HG03442 (cell line): ENCODE data around the gene KCNJ12.
"Not testable (repeated sequence)": the region's sequence is repeated elsewhere in the genome, so short reads cannot be mapped to it uniquely, and the experiment has no call there.

Experiments
- ATAC-seq: cut with Tn5 transposase; IDR thresholded peaks from one replicate; pipeline ENCODE4 v1.9.1; 2021; ENCODE audit warnings: mild to moderate bottlenecking, moderate library complexity; ENCODE audit not compliant: unreplicated experiment

The KCNJ12 gene

DNA sequence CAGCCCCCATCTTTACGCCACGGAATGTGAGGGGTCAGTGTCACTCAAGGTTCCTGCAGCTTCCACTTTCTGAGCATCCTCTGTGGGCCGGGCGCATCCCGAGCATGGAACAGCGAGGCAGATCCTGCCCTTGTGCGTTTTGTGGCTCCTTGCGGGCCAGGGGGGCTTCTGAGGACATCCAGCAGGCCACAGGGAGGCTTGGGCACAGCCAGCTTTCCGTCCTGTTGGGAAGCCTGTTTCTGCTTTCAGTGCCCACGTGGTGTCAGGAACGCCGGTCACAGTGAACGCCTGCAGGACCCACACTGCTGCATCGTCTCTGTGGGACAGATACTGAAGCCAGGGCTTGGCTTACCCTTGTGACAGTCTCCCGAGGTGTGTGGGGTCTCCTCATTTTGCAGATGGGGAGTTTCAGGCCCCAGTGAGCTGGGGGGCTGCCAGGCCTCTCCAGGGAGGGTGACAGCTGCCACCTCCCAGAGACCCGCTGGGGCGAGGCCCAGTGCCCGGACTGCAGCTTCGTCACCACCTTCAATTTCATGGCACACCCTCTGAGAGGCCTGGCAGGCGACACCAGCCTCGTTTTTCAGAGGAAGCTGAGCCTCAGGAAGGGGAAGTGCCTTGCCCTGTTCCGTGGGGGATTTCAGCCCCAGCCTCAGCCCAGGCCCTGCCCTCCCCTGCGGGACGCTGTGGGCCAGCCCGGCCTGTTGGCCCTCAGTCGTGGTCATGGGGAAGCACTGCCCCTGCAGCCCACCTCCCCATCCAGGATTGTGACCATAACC is 29.0 kb downstream of the KCNJ12 start:
- not testable (repeated sequence) for ATAC-seq

DNA sequence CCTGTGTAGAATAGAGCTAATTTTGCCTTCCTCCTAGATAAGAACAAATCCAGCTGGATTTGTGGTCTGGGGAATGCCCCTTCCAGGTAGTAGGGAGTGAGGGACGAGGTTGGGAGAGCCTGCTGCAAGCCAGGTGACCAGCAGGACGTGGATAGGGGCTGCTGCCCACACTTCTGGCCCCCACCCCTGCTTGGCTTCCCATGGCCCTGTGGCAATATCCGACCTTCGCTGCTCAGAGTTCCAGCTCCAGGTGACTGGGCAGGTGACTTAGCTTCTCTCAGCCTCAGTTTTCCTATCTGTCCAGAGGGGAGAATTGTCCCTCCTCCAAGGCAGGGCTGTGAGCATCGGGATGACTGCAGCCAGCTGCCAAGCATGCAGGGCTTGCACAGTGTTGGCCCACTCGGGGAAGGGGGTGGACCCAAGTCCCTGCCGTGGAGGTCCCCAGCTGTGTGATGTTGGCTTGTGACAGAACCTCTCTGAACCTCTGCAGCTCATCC is 29.8 kb downstream of the KCNJ12 start:
- ATAC-seq: not testable (repeated sequence)

DNA sequence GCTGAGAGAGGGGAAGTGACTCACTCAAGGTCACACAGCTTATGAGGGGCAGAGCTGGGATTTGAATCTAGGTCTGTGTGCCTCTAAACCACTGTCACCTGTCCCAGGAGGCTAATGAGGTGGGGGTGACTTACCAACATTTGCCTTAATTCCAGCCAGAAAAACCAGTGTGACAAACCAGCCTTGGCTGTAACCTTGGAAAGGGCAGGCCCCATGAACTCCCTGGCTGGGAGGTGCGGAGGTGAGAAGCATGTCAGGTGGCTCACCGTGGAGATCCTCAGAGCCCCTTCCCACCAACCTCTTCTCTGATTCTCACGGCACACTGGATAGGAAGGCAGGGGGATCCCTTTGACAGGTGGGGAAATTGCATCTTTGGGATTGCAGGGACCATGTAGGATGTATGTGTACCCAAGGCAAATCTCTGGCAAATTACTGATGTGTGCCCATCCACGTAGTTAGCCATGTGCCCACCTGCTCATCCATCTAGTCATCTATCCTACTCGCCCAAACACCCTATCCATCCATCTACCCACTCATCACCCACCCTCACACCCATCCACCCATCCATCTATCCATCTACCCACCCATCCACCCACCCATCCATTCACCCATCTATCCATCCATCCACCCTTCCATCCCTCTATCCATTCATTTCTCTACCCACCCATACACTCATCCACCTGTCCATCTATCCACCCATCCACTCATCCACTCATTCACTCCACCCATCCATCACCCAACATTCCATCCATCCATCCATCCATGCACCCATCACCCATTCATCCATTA is 30.7 kb downstream of the KCNJ12 start:
- not testable (repeated sequence) for ATAC-seq

DNA sequence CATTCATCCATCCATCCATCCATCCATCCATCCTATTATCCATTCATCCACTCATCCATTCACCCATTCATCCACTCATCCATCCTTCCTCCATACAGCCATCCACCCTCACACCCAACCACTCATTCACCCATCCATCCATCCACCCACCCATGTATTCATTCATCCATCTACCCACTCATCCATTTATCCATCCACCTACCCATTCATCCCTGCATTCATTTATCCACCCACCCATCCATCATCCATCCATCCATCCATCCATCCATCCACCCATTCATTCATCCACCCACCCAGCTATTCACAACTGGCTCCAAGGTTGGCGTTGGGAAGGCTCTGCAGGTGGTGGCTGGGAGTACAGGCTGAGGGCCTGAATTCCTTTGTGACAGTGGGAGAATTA is 31.6 kb downstream of the KCNJ12 start:
- ATAC-seq: not testable (repeated sequence)

DNA sequence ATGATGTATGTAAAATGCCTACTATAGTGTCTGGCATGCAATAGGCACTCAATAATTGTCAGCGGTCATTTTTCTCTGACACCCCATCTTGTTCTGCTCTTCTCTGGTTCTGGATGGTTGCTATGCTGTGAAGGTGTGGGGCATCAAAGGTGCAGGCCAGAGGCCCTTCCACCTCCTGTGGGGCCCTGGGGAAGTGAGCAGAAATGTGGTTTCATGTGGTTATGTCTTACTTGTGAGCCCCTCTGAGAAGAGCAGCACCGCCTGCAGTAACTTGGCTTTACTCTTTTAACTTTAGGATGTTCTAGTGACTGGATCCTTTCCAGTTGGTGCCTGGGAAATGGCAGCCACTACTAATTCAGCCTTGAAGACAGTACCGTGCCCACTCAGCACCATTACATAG is 32.1 kb downstream of the KCNJ12 start:
- ATAC-seq: not testable (repeated sequence)

DNA sequence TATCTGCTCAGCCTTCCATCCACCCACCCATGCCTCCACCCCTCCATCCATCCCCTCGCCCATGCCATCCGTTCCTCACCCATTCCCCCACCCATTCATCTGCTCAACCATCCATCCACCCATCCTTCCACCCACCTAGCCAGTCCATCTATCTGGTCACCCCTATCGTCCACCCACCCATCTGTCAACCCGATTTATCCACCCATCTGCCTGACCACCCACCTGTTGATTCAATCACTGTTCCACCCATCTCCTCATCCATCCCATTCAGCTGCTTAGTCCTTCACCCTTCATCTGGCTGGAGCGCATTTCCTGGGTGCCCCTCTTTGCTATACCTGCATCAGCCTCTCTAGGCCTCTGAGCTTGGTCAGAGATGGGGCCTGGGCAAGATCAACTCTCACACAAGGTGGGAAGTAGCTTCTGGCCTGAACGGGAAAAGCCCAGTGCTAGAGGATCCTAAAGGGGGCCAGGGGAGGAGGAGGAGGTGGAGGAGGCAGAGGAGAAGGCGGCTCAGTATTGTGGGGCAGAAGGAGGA is 32.7 kb downstream of the KCNJ12 start:
- not testable (repeated sequence) for ATAC-seq

DNA sequence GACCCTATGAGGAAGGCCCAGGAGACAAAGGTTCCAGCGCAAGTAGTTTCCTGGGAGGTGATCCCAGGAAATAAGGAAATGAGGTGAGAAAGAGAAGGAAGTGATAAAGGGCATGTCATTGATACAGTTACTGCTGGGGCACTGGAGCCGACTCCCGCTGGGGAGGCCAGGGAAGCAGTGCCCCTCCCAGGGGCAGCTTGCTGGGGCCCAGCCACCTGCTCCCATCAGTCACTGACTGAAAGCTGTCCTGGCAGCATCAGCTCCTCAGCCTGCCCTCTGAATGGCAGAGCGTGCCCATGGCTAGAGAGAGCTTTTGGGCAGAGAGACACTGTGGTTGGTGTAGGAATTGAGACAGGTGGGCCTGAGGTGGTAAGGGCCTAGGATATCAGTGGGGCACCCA is 33.2 kb downstream of the KCNJ12 start:
- ATAC-seq: not testable (repeated sequence)

DNA sequence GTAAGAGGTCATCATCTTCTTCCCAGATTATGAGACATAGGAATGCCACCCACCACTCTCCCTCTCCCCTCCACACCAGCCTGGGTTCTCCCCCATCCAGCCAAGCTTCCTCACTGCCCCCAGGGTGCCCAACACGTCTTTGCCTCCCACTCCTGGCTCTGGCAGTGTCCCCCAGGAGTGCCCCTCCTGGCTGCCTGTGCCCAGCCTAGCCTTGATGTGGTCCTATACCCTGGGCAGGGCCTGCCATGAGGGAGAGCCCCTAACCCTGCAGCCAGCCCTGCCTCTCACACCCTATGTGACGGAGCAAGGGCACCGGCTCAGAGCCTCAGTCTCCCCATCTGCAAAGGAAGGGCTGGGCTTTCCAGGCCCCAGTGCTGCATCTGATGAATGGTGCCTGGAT is 33.8 kb downstream of the KCNJ12 start:
- not testable (repeated sequence) for ATAC-seq

DNA sequence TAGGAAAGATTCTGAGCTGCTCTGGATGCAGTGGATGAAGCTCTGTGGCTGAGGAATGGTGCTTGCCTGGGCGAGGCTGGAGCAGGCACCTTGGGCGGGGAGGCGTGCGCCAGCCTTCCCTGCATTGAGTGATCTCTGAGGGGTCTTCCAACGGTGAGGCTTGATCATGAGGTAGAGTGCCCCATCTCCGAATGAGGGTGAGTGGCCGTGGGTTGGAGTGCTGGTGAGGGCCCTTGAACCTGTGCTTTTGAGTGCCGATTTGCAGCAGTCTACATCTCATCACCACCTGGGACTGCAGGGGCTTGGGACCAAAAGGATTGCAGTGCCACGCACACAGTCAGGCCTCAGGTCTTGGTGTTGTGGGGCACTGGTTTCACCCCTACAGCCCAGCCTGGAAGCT is 34.2 kb downstream of the KCNJ12 start:
- not testable (repeated sequence) for ATAC-seq

DNA sequence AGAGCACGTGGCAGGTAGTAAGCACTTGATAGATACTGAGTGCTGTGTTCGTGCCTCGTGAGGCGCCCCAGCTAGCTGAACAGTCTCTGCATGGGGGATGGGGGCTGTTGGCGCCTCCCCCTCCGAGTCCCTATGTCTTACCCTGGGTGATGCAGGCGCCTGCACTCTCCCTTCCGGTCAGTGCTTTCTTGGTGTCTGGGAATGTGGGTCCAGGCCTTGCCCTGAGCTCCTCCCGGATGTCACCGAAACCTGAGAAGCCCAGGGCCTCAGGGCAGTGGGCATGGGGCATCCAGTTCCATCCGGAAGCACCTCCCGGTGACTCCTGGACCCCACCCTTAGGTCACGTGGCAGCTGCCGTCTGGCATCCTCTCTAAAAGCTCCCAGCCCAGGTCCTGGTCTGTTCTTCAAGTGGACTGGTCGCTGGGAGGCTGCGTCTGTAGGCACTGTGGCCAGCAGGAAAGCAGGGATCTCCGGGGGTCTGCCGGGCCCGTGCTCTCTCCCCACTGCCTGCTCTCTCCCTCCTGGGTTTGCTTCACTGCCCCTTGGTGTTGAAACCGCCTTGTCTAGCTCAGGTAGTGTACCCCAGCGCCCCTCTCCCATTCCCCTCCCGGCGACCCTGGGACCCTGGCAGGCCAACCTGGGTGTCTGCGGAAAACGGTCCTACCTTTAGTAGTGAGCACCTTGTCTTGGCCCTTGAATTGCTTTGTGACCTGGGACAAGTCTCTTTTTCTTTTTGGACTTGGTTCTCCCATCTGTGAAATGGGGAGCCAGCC is 34.9 kb downstream of the KCNJ12 start:
- not testable (repeated sequence) for ATAC-seq

DNA sequence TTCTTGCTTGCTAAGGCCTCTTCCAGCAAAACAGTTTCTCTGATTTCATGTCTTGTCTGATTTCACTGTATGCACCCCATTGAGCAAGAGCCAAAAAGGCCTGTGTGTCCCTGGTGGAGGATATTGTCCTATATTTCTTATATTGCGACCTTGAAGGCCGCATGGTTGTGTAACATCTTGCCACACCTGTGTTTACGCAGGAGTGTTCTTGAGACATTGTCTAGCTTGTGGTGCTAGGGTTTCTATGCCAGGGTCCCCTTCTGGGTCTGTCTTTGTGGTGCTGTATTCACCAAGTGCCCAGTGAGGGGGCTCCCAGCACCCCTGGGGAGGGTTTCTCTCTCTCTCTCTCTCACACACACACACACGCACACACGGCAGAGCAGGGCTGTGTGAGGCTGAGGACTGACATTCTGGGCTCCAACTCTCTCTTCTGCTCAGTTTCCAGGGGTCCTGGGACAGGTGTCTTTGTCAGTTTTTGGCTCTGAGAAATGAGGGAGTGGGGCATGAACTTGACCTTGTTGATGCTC is 35.6 kb downstream of the KCNJ12 start:
- ATAC-seq: not testable (repeated sequence)

DNA sequence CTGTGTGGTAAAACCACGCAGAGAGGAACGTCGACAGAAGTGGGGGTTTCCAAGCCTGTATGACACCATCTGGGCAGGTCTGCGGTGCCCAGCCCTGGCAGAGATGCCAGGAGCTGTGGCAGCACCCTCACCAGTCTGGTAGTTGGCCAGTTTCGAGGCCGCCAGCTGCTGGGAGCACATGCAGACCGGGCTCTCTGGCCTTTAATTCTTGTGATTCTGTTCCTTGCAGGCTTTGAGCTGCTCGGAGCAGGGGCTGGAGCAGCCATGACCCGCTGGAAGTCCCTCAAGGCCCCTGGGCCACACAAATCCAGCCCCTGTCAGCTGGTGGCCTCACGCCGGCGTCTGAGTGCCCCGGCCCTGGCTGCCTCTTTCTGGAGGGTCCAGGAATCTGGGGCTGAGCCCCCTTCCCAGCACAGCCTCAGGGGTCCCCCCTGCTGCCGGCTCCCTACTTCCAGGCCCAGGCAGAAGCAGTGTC is 36.1 kb downstream of the KCNJ12 start:
- ATAC-seq: not testable (repeated sequence)

DNA sequence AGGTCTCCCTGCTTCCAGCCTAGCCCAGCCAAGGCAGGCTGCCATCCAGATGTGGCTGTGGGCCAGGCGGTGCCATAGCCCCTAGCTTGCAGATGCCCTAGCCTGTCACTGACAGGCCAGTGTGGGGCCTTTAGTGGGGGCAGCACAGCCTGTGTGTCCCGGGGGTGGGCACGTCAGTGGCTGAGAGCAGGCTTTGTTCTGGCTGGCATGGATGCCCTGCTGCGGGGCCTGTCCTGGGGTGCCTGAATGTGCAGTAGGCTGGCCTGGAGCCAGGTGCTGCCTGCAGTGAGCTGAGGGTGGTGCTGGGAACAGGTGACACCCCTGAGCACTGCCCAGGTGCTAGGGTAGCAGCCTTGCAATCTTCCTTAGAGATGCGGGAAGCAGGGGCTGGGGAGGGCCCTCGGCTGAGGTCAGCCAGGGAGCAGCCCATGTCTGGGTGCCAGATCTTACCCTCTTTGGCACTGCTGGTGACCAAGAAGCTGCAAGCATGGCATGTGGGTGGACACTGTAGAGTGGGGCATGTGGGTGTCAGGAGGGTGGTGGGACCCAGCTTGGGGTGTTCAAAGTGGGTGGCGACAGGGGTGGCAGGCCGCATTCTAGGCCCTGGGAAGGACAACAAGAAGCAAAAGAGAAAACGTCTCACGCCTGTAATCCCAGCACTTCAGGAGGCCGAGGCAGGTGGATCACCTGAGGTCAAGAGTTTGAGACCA is 37.6 kb downstream of the KCNJ12 start:
- not testable (repeated sequence) for ATAC-seq

DNA sequence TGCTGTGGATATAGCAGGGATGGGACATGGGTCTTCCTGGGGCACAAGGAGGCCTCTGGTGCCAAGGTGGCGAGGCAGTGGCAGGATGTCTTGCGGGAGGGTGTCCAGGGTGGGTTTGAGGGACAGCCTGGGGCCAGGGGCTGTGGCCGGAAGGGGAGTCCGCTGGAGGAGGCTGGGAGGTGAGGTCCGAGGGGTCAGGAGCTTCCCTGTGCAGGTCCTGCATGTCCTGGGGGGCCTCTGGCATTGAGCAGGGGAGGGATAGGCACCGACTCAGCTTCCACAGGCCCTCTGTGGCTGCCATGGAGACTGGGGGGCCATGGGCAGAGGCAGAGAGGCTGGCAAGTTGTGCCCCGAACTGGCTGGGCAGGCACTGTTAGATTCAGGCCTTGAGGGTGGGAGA is 38.5 kb downstream of the KCNJ12 start:
- ATAC-seq: not testable (repeated sequence)

DNA sequence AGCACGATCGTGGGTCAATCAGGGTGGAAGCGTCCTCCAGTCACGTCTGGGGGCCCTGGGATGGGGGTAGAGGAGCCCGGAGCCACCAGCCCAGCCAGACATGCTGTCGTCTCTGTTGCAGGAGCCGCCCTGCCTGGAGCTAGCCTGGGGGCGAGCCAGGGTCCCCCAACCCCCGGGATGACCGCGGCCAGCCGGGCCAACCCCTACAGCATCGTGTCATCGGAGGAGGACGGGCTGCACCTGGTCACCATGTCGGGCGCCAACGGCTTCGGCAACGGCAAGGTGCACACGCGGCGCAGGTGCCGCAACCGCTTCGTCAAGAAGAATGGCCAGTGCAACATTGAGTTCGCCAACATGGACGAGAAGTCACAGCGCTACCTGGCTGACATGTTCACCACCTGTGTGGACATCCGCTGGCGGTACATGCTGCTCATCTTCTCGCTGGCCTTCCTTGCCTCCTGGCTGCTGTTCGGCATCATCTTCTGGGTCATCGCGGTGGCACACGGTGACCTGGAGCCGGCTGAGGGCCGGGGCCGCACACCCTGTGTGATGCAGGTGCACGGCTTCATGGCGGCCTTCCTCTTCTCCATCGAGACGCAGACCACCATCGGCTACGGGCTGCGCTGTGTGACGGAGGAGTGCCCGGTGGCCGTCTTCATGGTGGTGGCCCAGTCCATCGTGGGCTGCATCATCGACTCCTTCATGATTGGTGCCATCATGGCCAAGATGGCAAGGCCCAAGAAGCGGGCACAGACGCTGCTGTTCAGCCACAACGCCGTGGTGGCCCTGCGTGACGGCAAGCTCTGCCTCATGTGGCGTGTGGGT is 39.2 kb downstream of the KCNJ12 start:
- ATAC-seq: not testable (repeated sequence)

DNA sequence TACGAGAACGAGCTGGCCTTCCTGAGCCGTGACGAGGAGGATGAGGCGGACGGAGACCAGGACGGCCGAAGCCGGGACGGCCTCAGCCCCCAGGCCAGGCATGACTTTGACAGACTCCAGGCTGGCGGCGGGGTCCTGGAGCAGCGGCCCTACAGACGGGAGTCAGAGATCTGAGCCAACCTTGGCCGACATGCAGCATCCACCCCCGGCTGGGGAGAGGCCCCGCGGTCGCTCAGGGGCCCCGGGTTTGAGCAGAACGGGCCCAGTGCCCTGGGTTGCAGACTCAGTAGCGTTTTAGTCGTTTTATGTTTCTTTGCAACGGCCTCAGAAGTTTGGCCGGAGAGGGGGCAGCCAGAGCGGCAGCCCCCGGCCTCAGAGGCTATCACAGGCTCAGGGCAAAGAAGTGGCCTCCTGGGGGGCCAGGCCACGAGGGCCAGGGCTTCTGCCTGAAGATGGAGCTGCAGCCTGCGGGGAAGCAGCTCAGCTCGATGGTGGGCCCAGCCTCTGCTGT is 40.4 kb downstream of the KCNJ12 start:
- not testable (repeated sequence) for ATAC-seq

DNA sequence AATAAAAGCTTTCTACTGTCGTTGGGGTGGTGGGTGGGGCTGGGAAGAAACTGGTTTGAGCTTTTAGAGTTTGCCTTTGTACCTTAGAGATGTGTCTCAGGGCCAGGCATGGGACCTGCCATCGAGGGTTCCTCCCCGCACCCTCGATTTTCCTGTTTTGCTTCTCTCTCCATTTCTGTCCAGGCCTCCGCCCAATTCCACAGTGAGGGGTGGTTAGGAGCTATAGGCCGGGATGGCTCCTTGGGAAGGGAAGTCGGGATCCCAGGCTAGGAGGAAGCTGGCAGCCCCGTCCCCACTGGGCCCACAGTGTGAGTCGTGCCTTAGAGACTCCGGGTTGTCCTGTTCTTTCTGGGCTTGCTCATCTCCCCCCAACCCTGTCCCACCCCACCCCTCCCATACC is 41.2 kb downstream of the KCNJ12 start:
- ATAC-seq: not testable (repeated sequence)

DNA sequence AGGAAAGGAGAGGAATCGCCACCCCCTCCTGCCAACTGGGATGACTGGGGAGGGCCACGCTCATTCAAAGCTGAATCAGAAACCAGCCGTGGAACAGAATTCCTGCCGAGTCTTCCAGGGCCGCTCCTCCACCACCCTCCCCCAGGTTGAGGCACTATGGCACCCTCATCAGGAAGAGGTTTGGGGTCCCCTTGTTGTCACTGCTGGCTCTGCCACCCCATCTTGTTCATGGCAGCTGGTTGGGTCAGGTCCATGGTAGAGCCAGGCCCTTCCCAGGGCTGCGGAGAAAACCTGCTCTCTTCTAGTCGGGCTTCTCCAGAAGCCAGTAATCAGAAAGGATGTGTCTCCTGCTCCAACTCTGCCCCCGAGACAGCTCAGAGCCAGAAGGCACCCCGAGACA is 41.8 kb downstream of the KCNJ12 start:
- ATAC-seq: no peak
